Kidney (tissue), 14 donors: Measurements from ENCODE around the gene TAX1BP3. TPM values are rescaled to one million over a fixed set of nuclear protein-coding genes. Genes with fewer than 3 reads are reported as not detected.

Experiments used
- DNase-seq, 5 donors: peaks; one replicate each; pipeline ENCODE4 v3.0.0-alpha.2; 2013 to 2020
- FAIRE-seq: peaks from 2 replicates; lab custom pipeline; 2012; peaks lifted over from hg19 to GRCh38; lab: Jason Lieb, UNC
- H3K27ac ChIP-seq, 2 donors: one replicate each; pipeline ENCODE4 v1.7.0; 2013; ENCODE audit warnings: low read depth in 2 of 2, low read length in 2 of 2, inconsistent platforms in 1 of 2
- H3K27me3 ChIP-seq: one replicate; pipeline ENCODE4 v1.7.1; 2013; ENCODE audit warnings: low read length, inconsistent platforms; ENCODE audit not compliant: control insufficient read depth, insufficient read depth
- H3K36me3 ChIP-seq, 3 donors: one replicate each; pipeline versions ENCODE4 v1.7.0 to v1.7.1; 2013; ENCODE audit warnings: low read length in 3 of 3, control low read depth in 1 of 3, inconsistent platforms in 1 of 3; ENCODE audit not compliant: insufficient read depth in 3 of 3, control insufficient read depth in 2 of 3
- H3K4me1 ChIP-seq, 3 donors: one replicate each; pipeline versions ENCODE4 v1.7.0 to v1.7.1; 2013; ENCODE audit warnings: low read length in 3 of 3, inconsistent platforms in 1 of 3, low read depth in 1 of 3; ENCODE audit not compliant: control insufficient read depth in 2 of 3, insufficient read depth in 2 of 3
- H3K4me3 ChIP-seq, 3 donors: one replicate each; pipeline versions ENCODE4 v1.7.0 to v1.8.1; 2013; ENCODE audit warnings: low read length in 3 of 3, control low read depth in 1 of 3, inconsistent platforms in 1 of 3
- H3K9ac ChIP-seq, 3 donors: one replicate each; pipeline versions ENCODE4 v1.7.0 to v1.7.1; 2013; ENCODE audit warnings: low read length in 3 of 3, control low read depth in 1 of 3, inconsistent platforms in 1 of 3
- H3K9me3 ChIP-seq, 3 donors: one replicate each; pipeline versions ENCODE4 v1.7.0 to v1.7.1; 2013; ENCODE audit warnings: low read length in 3 of 3, control low read depth in 1 of 3, inconsistent platforms in 1 of 3; ENCODE audit not compliant: control insufficient read depth in 2 of 3, insufficient read depth in 1 of 3
- CTCF ChIP-seq: IDR thresholded peaks from 3 replicates; pipeline ENCODE4 v1.5.1; 2012; ENCODE audit warnings: mild to moderate bottlenecking, moderate library complexity, borderline replicate concordance; ENCODE audit not compliant: insufficient read depth; ENCODE audit errors: extremely low read depth
- intact Hi-C: fragments of 100-400 bp; cut with DNase I; formaldehyde crosslinking; loops from one replicate; pipeline ENCODE4 v1.11.1; 2022
- polyA plus RNA-seq: library from polyadenylated mRNA; stranded (reverse); fragments of 350-450 nt; fragmentation: Illumina TruSeq; extraction: RNeasy Lipid Tissue Mini Kit (QIAGEN cat#74804); gene quantifications from one replicate; pipeline ENCODE4 v1.2.3, GENCODE V29; 2014; ENCODE audit warnings: low read depth, low replicate concordance; ENCODE audit not compliant: insufficient read depth
- total RNA-seq: library from RNA; stranded (reverse); fragmentation: NEBNext Ultra II Directional; extraction: Animal tissue kit (Norgen Biotek cat#: 25700); gene quantifications from one replicate; pipeline ENCODE4 v1.2.1, GENCODE V29; 2021
- donor health status: control.
- donor health status: control.
- donor health status: control.
- donor health status: control.
- donor health status: control.
- donor health status: DM: yes; HTN: yes; CAD: no.
- donor health status: Normal renal cell carcinoma (clear cell type).

TAX1BP3 gene
- total and polyA plus RNA-seq, 2 donors from 2014 or later: 128 to 158 TPM

GRCh38 chr17:3688027-3688553, 19.7 kb upstream of the TAX1BP3 start:
- H3K4me3 ChIP-seq: no peak overlapping the region
- H3K4me1 ChIP-seq: no peaks in the 10 kb centered on the region
- peak in 1 of 5 donors; percentile 62 for DNase-seq
- no peaks in the 10 kb centered on the region for H3K9me3 ChIP-seq
- H3K9ac ChIP-seq: no peak overlapping the region
- no peaks in the 10 kb centered on the region for H3K36me3 ChIP-seq
- H3K27me3 ChIP-seq: peaks cover 3% of the 10 kb centered on the region
- intact Hi-C loops: no loop called here
- H3K27ac ChIP-seq: no peak overlapping the region
- FAIRE-seq: no peak
- no peak for TF ChIP-seq CTCF

- Histone ChIP-seq H3K4me3 (no peak overlapping the region), H3K27me3 (peaks cover 3% of the 10 kb centered on the region)
- no peak for TF ChIP-seq CTCF
Observed at GRCh38 chr17:3685174-3685573, 16.8 kb upstream of the TAX1BP3 start.

GRCh38 chr17:3683054-3683511, 14.7 kb upstream of the TAX1BP3 start:
- no peak for FAIRE-seq

More at GRCh38 chr17:3685174-3685573, 16.8 kb upstream of the TAX1BP3 start:
- Histone ChIP-seq H3K9ac (no peak overlapping the region), H3K36me3 (no peaks in the 10 kb centered on the region), H3K4me1 (no peaks in the 10 kb centered on the region), H3K27ac (no peak overlapping the region), H3K9me3 (no peaks in the 10 kb centered on the region)
- intact Hi-C loops: no loop called here
- no peak for FAIRE-seq
- peak in 1 of 5 donors; percentile 33 for DNase-seq

More at GRCh38 chr17:3683054-3683511, 14.7 kb upstream of the TAX1BP3 start:
- TF ChIP-seq CTCF: peak; percentile 83
- intact Hi-C loops: no loop called here
- Histone ChIP-seq H3K9ac (no peak overlapping the region), H3K4me1 (no peaks in the 10 kb centered on the region), H3K4me3 (no peak overlapping the region), H3K36me3 (no peaks in the 10 kb centered on the region), H3K9me3 (no peaks in the 10 kb centered on the region), H3K27ac (no peak overlapping the region), H3K27me3 (peaks cover 3% of the 10 kb centered on the region)
- peak in 1 of 5 donors; percentile 62 for DNase-seq
